Hematopoietic multipotent progenitor cell treated with erythropoietin and hydrocortisone succinate and interleukin-3 and kit ligand, for 17 days (in vitro differentiated cells): ENCODE measurements around the gene SLC35B4.
"Not testable (repeated sequence)": the region's sequence is repeated elsewhere in the genome, so short reads cannot be mapped to it uniquely, and the experiment has no call there.

Experiments used
- DNase-seq: peaks from one replicate; pipeline ENCODE4 v3.0.0-alpha.2; 2015; ENCODE audit warnings: low spot score

SLC35B4 gene

GRCh38 chr7:134331393-134331792, 14.7 kb upstream of the SLC35B4 start:
- DNase-seq: no peak

- no peak for DNase-seq
These were observed 14.2 kb upstream of the SLC35B4 start for GRCh38 chr7:134330974-134331373.

- no peak for DNase-seq
These were observed 13.1 kb upstream of the SLC35B4 start for GRCh38 chr7:134329614-134330346.

DNA sequence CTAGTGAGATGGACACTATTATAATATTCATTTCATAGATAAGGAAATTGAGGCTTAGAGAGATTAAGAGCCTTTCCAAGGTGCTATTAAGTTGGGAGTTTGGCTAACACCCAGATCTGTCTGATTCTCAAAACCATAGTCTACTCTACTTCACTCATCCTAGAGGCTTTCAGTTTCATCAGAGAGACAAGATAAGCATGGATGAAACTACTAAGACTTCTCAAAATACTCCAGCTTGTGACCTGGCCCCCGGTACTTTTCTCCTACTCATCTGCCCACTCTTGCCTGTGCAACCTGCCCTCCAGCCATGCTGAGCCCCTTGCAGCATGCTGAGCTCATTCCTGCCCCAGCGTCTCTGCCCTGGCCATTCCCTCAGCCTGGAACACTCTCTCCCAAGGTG, 12.2 kb upstream of the SLC35B4 start:
- DNase-seq: no peak

- DNase-seq: peak; percentile 41
These were observed 11.2 kb upstream of the SLC35B4 start for GRCh38 chr7:134327896-134328295.

GRCh38 chr7:134324107-134324506, 7.4 kb upstream of the SLC35B4 start:
- DNase-seq: no peak

DNA sequence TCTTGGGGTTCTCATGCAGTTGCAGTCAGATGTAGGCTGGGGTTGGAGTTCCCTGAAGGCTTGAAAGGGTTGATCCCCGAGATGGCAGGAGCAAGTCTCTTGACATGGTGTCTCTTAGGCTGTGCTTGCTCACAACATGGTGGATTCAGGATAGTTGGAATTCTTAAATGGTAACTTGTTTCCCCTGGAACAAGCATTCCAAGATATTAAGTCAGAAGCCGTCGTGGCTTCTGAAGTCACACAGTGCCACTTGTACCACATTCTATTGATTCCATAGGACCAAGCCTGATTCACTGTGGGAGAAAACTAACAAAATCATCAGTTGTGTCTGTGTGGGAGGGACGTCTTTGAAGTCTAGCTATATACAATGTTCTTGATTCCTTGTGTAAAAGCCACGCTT, 3.5 kb upstream of the SLC35B4 start:
- no peak for DNase-seq

GRCh38 chr7:134318443-134318842, 1.7 kb upstream of the SLC35B4 start:
- DNase-seq: no peak

- DNase-seq: no peak
These were observed 704 bp upstream of the SLC35B4 start for GRCh38 chr7:134317434-134317833.

GRCh38 chr7:134315679-134316538, 821 bp downstream of the SLC35B4 start:
- DNase-seq: no peak

GRCh38 chr7:134313543-134313942, 3.2 kb downstream of the SLC35B4 start:
- DNase-seq: no peak

DNA sequence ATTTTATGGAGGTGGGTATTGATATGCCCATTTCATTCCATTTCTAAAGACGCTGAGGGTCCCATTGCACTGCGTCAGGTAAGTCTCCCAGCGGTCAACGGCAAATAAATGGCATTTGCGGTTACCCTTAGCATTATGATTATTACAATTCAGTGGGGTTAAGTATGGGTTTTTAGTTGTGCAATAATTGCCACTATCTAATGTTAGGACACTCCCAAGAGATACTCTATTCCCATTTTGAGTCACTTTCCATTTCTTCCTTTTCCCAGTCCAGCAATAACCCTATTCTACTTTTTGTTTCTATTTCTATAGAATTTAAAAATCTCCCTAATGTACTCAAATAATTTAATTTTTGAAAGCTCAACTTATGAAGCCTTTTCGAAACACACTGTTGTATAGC, 4.0 kb downstream of the SLC35B4 start:
- DNase-seq: no peak

DNA sequence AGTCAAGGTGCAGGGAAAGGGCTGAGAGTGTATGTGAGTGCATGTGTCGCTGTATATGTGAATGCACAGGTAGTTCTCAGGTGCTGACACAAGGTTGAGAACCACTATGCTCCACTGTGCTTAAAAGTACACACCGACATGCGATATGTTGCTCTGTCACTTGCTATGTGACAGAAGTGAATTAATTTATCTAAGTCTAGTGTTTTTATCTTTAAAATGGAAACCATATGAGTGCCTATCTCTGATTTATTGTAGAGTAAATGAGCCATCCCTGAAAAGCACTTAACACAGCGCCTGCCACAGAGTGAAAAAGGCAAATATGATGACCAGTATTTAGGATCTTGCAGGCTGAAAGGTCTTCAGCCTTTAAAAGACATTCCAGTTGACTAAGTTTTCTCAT, 4.9 kb downstream of the SLC35B4 start:
- DNase-seq: no peak

DNA sequence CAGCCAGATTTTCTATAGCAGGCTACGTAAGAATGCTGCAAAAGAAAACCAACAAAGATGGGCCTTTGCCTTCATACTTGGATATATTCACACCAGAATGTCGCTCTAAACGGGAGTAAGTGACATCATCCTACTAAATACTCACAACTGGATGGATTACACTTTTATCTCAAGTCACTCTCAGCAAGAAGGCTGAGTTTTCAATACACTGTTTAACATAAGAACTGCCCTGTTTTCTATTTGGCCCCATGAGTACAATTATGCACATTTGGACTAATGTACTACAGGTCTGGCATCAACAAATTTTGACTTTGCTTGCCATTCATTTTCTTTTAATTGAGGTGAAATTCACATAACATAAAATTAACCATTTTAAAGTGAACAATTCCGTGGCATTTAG, 8.2 kb downstream of the SLC35B4 start:
- no peak for DNase-seq

DNA sequence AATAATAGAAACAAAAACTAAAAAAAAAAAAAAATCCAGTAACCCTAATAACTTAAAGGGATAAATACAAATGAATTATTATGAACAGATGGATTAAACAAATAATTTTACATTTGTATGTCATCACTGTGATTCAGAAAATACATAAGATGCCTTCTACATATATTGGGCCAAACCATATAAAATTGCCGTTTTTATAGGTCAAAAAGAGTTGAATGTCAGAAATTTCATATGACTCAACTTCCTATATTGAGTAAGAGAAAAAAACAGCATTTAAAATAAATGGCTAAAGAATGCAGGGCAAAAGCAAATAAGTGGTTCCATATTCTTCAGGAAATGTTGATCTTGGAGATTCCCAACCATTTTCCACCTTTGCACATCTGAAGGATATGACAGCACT, 9.4 kb downstream of the SLC35B4 start:
- no peak for DNase-seq

DNA sequence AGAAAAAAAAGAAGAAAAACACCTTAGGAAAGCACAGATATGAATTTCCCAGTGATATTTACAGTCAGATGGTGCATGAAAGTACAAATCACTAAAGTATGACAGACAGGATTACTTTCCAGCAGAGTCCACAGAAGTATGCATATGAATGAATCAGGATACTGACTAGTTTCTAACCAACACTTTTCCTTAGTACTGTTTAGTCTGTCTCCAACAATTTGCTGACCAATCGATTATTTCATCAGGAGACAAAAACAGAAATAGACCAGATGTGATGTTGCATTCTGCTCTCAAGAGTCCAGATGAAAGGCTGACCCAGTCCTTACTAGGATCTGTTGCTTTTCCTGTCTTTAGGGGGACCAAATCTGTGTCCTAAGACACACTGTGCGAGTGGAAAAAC, 14.6 kb downstream of the SLC35B4 start:
- DNase-seq: no peak

DNA sequence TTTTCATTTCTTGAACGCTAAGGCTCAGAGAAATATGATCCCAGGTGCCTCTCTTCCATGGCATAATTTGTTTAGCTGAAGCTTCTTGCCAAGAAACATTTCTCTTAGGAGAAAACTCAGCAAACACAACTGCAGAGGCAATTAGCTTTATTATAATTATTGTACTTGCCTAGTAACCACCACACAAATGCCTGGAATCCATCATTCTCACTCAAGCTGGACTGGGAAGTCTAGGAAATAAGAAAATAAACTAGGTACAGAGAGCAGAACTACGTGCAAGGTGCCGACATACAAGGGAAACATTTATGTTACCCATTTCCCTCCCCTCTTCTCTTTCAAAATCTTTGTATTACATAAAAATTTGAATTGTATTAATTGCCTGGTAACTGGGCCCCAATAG, 15.1 kb downstream of the SLC35B4 start:
- DNase-seq: no peak

- no peak for DNase-seq
These were observed 15.7 kb downstream of the SLC35B4 start for GRCh38 chr7:134300988-134301387.

DNA sequence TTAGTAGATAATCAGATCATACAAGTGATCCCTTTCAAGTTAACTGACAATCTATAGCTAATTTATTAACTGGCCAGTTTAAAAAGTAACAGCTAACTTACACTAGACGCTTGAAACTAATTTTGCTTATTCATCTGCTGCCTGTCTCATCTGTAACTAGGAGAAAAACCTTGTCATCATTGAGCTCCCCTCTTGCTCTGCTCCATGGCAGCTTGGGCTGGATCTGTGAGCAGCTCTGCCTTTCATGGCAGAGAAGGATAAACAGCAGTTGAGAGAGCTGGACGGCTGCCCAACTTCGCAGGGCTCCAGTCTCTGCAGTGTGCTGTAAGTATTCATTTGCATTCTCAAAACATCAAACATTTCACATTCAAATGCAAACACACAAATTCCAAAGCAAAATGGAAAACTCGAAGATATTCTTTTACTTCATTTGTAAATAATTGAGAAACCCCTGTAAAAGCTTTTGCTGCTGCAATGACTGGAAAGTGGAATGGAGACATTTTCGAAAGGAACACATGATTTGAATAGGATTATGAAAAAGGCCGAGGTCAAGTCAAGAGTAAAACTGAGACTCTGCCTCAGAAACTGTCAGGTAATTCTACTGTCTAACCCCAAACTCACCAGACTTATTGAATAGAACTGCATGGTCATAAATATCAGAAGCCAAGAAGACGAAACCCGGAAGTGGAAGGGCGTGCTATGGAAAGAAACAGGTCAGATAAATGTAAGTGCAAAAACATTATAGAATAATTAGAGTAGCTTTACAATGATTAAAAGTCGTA, 17.6 kb downstream of the SLC35B4 start:
- no peak for DNase-seq

DNA sequence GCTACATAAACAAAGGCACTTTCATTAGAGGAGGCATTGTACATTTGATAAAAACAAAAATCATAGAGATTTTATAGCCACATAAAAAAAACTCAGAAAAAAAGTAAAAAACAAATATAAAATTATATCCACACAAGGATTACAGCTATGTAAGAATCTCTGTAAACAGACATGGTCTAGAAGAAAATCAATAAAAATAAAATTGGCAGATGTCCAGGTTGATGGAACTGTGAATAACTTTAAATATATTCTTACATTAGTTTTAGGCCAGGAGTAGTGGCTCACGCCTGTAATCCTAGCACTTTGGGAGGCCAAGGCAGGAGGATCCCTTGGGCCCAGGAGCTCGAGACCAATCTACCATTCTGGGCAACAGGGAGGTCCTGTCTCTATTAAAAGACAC, 19.2 kb downstream of the SLC35B4 start:
- DNase-seq: no peak

- DNase-seq: not testable (repeated sequence)
These were observed 20.7 kb downstream of the SLC35B4 start for GRCh38 chr7:134295982-134296381.

- no peak for DNase-seq
These were observed 23.6 kb downstream of the SLC35B4 start for GRCh38 chr7:134293002-134293740.
